ENCODE measurements around the gene RPS21.

DNA sequence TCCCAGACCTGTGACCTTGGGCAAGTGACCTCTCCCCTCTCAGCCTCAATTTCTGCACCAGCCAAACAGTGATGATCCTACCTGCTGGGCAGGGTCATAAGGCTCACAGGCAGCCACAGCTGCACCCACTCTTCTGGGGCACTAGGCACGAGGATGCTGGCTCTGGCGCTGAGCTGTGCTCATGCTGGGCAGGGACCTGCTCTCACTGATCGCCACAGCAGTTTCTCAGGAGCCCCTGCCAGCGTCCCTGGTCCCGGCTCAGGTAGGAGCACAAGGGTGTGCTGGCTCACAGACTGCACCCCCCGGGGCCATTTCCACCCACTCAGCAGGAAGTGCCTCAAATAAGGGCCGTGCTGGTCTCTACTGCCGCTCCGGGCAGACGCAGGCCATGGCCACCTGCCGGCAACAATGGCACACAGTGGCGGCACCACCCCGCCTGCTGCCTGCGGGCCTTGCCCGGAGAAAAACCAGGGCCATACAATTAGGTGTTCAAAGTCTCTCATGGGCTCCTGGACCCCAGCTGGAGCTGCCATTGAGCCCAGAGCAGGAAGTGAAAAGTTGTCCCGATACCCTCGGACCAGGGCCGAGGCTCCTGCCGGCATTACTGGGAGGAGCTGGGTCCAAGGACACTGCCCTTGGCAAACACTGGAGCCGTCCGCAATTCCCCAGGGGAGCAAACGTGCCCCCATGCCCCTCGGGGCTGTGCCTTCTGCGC lies 24.7 kb downstream of the RPS21 start:
- TF ChIP-seq POLR2AphosphoS5 (IDR thresholded peaks at IDR 0.05; ENCODE audit: low read depth, low read length) (no peak), TAF1 (IDR thresholded peaks at IDR 0.05; ENCODE audit: borderline replicate concordance, insufficient read depth, low read length) (no peak), SIN3A (IDR thresholded peaks at IDR 0.05; ENCODE audit: borderline replicate concordance, insufficient read depth, low read length) (no peak), FOXP2 (optimal IDR thresholded peaks at IDR 0.05; ENCODE audit: borderline replicate concordance, extremely low read depth, extremely low read length, insufficient read depth) (no peak)
- TF ChIP-seq, protein P1, sequence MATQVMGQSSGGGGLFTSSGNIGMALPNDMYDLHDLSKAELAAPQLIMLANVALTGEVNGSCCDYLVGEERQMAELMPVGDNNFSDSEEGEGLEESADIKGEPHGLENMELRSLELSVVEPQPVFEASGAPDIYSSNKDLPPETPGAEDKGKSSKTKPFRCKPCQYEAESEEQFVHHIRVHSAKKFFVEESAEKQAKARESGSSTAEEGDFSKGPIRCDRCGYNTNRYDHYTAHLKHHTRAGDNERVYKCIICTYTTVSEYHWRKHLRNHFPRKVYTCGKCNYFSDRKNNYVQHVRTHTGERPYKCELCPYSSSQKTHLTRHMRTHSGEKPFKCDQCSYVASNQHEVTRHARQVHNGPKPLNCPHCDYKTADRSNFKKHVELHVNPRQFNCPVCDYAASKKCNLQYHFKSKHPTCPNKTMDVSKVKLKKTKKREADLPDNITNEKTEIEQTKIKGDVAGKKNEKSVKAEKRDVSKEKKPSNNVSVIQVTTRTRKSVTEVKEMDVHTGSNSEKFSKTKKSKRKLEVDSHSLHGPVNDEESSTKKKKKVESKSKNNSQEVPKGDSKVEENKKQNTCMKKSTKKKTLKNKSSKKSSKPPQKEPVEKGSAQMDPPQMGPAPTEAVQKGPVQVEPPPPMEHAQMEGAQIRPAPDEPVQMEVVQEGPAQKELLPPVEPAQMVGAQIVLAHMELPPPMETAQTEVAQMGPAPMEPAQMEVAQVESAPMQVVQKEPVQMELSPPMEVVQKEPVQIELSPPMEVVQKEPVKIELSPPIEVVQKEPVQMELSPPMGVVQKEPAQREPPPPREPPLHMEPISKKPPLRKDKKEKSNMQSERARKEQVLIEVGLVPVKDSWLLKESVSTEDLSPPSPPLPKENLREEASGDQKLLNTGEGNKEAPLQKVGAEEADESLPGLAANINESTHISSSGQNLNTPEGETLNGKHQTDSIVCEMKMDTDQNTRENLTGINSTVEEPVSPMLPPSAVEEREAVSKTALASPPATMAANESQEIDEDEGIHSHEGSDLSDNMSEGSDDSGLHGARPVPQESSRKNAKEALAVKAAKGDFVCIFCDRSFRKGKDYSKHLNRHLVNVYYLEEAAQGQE (IDR thresholded peaks at IDR 0.05; ENCODE audit: insufficient read depth in 1 of 2, low read depth in 2 of 2, low read length in 2 of 2): no peak

Data from PFSK-1 (cell line).